ENCODE results near the gene SIGLEC15. TPM values are rescaled to one million over a fixed set of nuclear protein-coding genes. Genes with fewer than 3 reads are reported as not detected.

The SIGLEC15 gene
- total RNA-seq: 0.41 TPM

GRCh38 chr18:45825258-45826044 is at the start of gene SIGLEC15:
SIGLEC15 (plus strand) TSS chr18:45825675; CDS start chr18:45825729, 54 bp downstream.

Small RNAs within 50 kb of the gene (small RNA-seq; reads per million reads assigned to genes)
- not detected for gene AC087685.1 (ENCODE audit: low replicate concordance)

Other genes with a start within 250 kb of the SIGLEC15 start
- 5.3 TPM for gene SLC14A2, start 210.2 kb upstream of the SIGLEC15 start, total RNA-seq
- 14.9 TPM for gene SLC14A1, start 101.5 kb upstream of the SIGLEC15 start, total RNA-seq
- 40.3 TPM for gene EPG5, start 141.7 kb downstream of the SIGLEC15 start, total RNA-seq
- gene PSTPIP2, start 246.6 kb downstream of the SIGLEC15 start, total RNA-seq: 9.9 TPM

All from metanephros (tissue), 2 donors.